HL-60 (cell line): ENCODE results near the gene GCSH.

ENCODE experiments used
- CTCF ChIP-seq: IDR thresholded peaks from one replicate; pipeline ENCODE4 v1.5.1; 2011; ENCODE audit warnings: low read length, control low read depth, inconsistent platforms; ENCODE audit not compliant: insufficient read depth
- POLR2AphosphoS5 ChIP-seq: IDR thresholded peaks from 2 replicates; pipeline ENCODE4 v1.6.1; 2012; ENCODE audit warnings: low read depth
- REST ChIP-seq: IDR thresholded peaks from 2 replicates; pipeline ENCODE4 v1.6.1; 2012; ENCODE audit warnings: low read depth; ENCODE audit not compliant: insufficient replicate concordance

GRCh38 chr16:81105946-81106345 lies 9.8 kb upstream of the GCSH start:
- TF ChIP-seq CTCF (no peak), POLR2AphosphoS5 (no peak), REST (no peak)
